Putamen (tissue), 1 donor: ENCODE data around the gene SUN2.

Experiments used
- DNase-seq: peaks from one replicate; pipeline ENCODE4 v3.0.0-alpha.2; 2016; ENCODE audit warnings: low spot score

The SUN2 gene

GRCh38 chr22:38697425-38698089 is 58.2 kb downstream of the SUN2 start:
- DNase-seq = no peak

GRCh38 chr22:38696606-38697424 is 59.0 kb downstream of the SUN2 start:
- no peak for DNase-seq

GRCh38 chr22:38694940-38695339 is 60.9 kb downstream of the SUN2 start:
- no peak for DNase-seq

- no peak for DNase-seq
Observed at GRCh38 chr22:38694049-38694448, 61.7 kb downstream of the SUN2 start.

GRCh38 chr22:38689651-38690050 is 66.1 kb downstream of the SUN2 start:
- no peak for DNase-seq

- no peak for DNase-seq
Observed at GRCh38 chr22:38685761-38686160, 70.0 kb downstream of the SUN2 start.

GRCh38 chr22:38684895-38685294 is 70.9 kb downstream of the SUN2 start:
- no peak for DNase-seq
